Measurements from ENCODE around the gene KCNJ5.

DNA sequence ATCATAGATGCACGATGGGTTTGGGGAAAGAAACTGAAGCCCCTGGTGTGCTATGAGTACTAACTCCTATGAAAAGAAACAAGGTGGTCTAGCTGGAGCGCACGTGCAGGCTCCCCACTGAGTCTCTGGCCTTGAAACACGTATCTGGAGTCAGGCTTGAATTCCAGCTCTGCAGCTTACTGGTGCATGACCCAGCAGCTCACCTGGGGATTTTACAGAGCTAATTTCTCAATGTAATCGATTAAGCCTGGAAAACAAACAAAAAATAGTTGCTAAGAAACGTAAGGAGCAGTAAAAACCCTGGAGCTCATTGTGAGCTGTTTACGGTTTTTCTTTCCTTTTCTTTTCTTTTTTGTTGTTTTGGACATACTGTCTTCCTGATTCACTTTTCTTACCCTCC, 36.3 kb upstream of the KCNJ5 start:
- TF ChIP-seq, protein P1, sequence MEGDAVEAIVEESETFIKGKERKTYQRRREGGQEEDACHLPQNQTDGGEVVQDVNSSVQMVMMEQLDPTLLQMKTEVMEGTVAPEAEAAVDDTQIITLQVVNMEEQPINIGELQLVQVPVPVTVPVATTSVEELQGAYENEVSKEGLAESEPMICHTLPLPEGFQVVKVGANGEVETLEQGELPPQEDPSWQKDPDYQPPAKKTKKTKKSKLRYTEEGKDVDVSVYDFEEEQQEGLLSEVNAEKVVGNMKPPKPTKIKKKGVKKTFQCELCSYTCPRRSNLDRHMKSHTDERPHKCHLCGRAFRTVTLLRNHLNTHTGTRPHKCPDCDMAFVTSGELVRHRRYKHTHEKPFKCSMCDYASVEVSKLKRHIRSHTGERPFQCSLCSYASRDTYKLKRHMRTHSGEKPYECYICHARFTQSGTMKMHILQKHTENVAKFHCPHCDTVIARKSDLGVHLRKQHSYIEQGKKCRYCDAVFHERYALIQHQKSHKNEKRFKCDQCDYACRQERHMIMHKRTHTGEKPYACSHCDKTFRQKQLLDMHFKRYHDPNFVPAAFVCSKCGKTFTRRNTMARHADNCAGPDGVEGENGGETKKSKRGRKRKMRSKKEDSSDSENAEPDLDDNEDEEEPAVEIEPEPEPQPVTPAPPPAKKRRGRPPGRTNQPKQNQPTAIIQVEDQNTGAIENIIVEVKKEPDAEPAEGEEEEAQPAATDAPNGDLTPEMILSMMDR (IDR thresholded peaks at IDR 0.05): no peak
- TF ChIP-seq EZH2 (IDR thresholded peaks at IDR 0.05) (no peak), EZH2phosphoT487 (IDR thresholded peaks at IDR 0.05) (no peak)
